Fibroblast of lung (primary cell): Measurements from ENCODE around the gene PRKAG2. TPM values are rescaled to one million over a fixed set of nuclear protein-coding genes. Genes with fewer than 3 reads are reported as not detected.

ENCODE experiments used
- DNase-seq, 2 donors: peaks; one replicate each; pipeline versions ENCODE4 v3.0.0 to v3.0.0-alpha.2; 2010; ENCODE audit warnings: low read depth in 2 of 2
- H2AFZ ChIP-seq: 2 replicates; pipeline ENCODE4 v1.5.1; 2012; ENCODE audit warnings: low read length, control low read depth, inconsistent platforms
- H3K27ac ChIP-seq: 2 replicates; pipeline ENCODE4 v1.5.1; 2011; ENCODE audit warnings: low read length, control low read depth; ENCODE audit not compliant: insufficient read depth
- H3K27me3 ChIP-seq: 2 replicates; pipeline ENCODE4 v1.5.1; 2011; ENCODE audit warnings: mild to moderate bottlenecking, low read length; ENCODE audit not compliant: control insufficient read depth, insufficient read depth
- H3K36me3 ChIP-seq: 2 replicates; pipeline ENCODE4 v1.5.1; 2011; ENCODE audit warnings: low read length; ENCODE audit not compliant: control insufficient read depth, insufficient read depth
- H3K4me1 ChIP-seq: 2 replicates; pipeline ENCODE4 v1.5.1; 2011; ENCODE audit warnings: low read length; ENCODE audit not compliant: control insufficient read depth, insufficient read depth; ENCODE audit errors: extremely low read depth
- H3K4me2 ChIP-seq: 2 replicates; pipeline ENCODE4 v1.5.1; 2011; ENCODE audit warnings: low read length, control low read depth; ENCODE audit not compliant: insufficient read depth; ENCODE audit errors: extremely low read depth
- H3K4me3 ChIP-seq, 4 experiments: fragments of 200-600 bp in 1 of 4; sonication (generic) in 1 of 4; replicated peaks in 1 of 4; 2 replicates each; pipeline ENCODE4 v1.5.1; 2011 to 2016; ENCODE audit warnings: low read length in 4 of 4, low read depth in 3 of 4, mild to moderate bottlenecking in 3 of 4, control low read depth in 2 of 4, inconsistent platforms in 1 of 4, mixed read lengths in 1 of 4; ENCODE audit not compliant: insufficient read depth in 1 of 4; ENCODE audit errors: control extremely low read depth in 1 of 4
- H3K79me2 ChIP-seq: 2 replicates; pipeline ENCODE4 v1.5.1; 2012; ENCODE audit warnings: mild to moderate bottlenecking, low read length, inconsistent platforms; ENCODE audit not compliant: control insufficient read depth, insufficient read depth
- H3K9ac ChIP-seq: 2 replicates; pipeline ENCODE4 v1.5.1; 2011; ENCODE audit warnings: mild to moderate bottlenecking, low read length, control low read depth; ENCODE audit not compliant: insufficient read depth
- H3K9me3 ChIP-seq: 2 replicates; pipeline ENCODE4 v1.5.1; 2012; ENCODE audit warnings: low read depth, low read length; ENCODE audit not compliant: control insufficient read depth, insufficient read depth
- H4K20me1 ChIP-seq: 2 replicates; pipeline ENCODE4 v1.5.1; 2011; ENCODE audit warnings: low read length; ENCODE audit not compliant: control insufficient read depth, insufficient read depth; ENCODE audit errors: extremely low read depth
- CTCF ChIP-seq, 2 donors: IDR thresholded peaks in 1 of 2; conservative IDR thresholded peaks in 1 of 2; 1 replicate in 1 of 2; 2 replicates in 1 of 2; pipeline ENCODE4 v1.5.1; 2011 to 2012; ENCODE audit warnings: low read length in 2 of 2, control low read depth in 1 of 2, inconsistent platforms in 1 of 2, low read depth in 1 of 2, mild to moderate bottlenecking in 1 of 2
- EZH2 ChIP-seq: IDR thresholded peaks from 2 replicates; pipeline ENCODE4 v1.5.1; 2012; ENCODE audit warnings: low read length, control low read depth, mild to moderate bottlenecking; ENCODE audit errors: missing control alignments
- polyA plus RNA-seq, 2 donors: library from polyadenylated mRNA; depleted of rRNA in 1 of 2; stranded (reverse) in 1 of 2; unstranded in 1 of 2; fragments of >200 nt; gene quantifications; 2 replicates each; pipeline ENCODE4 v1.2.1, GENCODE V29; 2011 to 2012; ENCODE audit warnings: missing spikeins in 1 of 2
- total RNA-seq: library from RNA; depleted of rRNA; stranded (reverse); fragments of >200 nt; gene quantifications from 2 replicates; pipeline ENCODE4 v1.2.1, GENCODE V29; 2014

Gene PRKAG2
- total and polyA plus RNA-seq, 2 donors (not counting 1 experiment from before 2014, with no cell fraction given) = 11.9 to 56.7 TPM

DNA sequence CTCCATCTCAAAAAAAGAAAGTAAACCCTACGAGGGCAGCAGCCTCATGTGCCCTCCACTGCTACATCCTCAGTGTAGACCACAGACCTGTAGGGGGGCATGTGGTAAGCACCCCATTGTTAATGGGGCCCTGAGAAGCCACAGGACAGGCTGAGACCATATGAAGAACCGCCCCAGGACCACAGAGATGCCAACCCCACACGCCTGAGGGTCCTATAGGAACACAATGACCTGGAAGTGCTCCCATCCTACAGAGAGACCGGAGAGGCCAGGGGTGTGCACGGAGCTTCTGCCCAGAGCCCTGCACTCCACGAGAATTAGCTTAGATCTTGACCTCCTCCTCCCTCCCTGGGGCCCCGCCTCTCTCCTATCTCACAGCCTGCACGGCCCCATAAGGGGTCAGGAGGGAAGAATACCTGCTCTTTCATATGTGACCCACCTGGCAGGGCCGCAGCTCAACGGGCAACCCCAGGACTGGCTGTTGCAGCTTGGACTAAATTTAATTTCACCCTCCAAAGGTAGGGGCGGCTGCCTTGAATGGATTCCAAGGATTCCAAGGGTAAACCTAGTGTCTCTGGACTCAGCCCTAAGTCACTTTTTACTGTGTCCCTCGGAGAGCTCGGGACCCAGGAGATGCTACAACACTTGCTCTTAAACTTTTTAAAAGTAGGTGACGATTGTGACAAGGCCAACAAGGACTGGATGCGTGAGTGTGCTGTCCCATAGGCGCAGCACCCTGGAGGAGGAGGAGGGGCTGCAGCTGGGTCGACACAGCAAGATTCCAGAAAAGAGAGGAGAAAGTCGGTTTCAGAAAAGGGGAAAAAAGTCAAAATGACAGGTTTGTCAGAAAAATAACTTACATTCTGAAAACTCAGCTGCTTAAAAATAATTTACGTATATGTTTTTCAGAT lies 24.2 kb downstream of the PRKAG2 start:
- no peaks in the 10 kb centered on the region for H3K79me2 ChIP-seq
- no peak overlapping the region for H3K4me3 ChIP-seq
- H3K4me2 ChIP-seq = no peak overlapping the region
- DNase-seq = no peak
- H4K20me1 ChIP-seq = no peaks in the 10 kb centered on the region
- H3K9ac ChIP-seq = no peak overlapping the region
- H3K27me3 ChIP-seq = peaks cover 3% of the 10 kb centered on the region
- H3K27ac ChIP-seq = no peak overlapping the region
- TF ChIP-seq EZH2 (no peak), CTCF (conservative IDR thresholded peaks at IDR 0.05 in 1 of 2, IDR thresholded peaks at IDR 0.05 in 1 of 2; ENCODE audit: low read depth in 1 of 2, low read length in 2 of 2) (no peak)
- H2AFZ ChIP-seq = no peak overlapping the region
- no peaks in the 10 kb centered on the region for H3K4me1 ChIP-seq
- no peaks in the 10 kb centered on the region for H3K36me3 ChIP-seq
- no peaks in the 10 kb centered on the region for H3K9me3 ChIP-seq

DNA sequence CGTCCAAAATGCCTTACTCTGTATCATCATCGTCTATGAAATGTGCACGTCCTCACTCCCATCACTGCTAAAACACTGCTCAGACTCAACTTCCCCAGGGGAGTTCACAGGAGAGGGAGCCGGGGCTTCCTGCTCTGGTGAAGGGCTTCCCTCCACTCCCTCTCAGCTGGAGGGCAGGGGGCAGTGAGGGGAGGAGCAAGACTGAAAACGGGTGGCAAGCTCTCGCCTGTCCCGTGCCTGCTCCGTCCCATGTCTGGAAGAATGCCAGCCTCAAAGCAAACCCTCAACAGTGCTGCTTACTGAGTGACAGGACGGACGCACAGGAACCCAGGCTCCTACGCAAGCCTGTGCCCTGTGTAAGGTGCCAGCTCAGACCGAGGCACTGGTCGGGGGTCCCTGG lies 25.1 kb downstream of the PRKAG2 start:
- no peak for DNase-seq
- no peak overlapping the region for H2AFZ ChIP-seq
- no peak overlapping the region for H3K27ac ChIP-seq
- H4K20me1 ChIP-seq = no peaks in the 10 kb centered on the region
- peaks cover 3% of the 10 kb centered on the region for H3K27me3 ChIP-seq
- H3K36me3 ChIP-seq = no peaks in the 10 kb centered on the region
- peak overlapping the region; percentile 59 for H3K4me2 ChIP-seq
- no peak for TF ChIP-seq CTCF (conservative IDR thresholded peaks at IDR 0.05 in 1 of 2, IDR thresholded peaks at IDR 0.05 in 1 of 2; ENCODE audit: low read depth in 1 of 2, low read length in 2 of 2)
- TF ChIP-seq EZH2 = no peak
- H3K79me2 ChIP-seq = no peaks in the 10 kb centered on the region
- H3K4me3 ChIP-seq = peak overlapping the region in 1 of 4 experiments; percentile 20
- H3K9ac ChIP-seq = no peak overlapping the region
- no peaks in the 10 kb centered on the region for H3K9me3 ChIP-seq
- H3K4me1 ChIP-seq = no peaks in the 10 kb centered on the region

DNA sequence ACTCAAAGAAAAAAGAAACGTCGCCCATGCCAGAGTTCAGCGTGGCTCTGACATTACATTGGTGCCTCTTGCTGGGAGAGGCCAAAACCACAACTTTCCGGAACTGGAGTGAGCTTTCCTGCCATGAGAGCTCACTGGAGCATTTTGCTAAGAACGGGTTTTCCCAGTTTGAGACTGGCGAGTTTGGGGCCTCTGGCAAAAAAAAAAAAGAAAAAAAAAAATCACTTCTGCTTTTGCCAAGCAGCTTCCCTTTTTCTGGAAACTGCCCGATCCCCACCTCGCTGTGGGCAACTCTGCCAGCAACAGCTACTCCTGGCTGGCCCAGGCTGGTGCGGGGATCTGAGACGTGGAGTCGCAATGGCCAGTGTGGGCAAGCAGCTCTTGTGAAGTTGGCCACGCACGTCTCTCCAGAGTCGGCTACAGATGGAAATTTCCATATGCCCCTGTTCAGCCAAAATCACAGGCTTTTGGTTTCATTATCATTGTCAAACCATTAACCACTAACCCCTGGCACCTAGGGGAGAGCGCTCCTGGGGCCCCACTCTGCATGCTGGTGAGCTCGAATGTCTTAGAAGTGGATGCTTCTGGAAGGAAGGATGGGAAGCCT lies 25.7 kb downstream of the PRKAG2 start:
- Histone ChIP-seq H3K4me3 (peak overlapping the region in 1 of 4 experiments; percentile 20), H3K27ac (no peak overlapping the region), H3K4me2 (peak overlapping the region; percentile 59), H3K9me3 (no peaks in the 10 kb centered on the region), H2AFZ (no peak overlapping the region), H4K20me1 (no peaks in the 10 kb centered on the region), H3K27me3 (peaks cover 3% of the 10 kb centered on the region), H3K36me3 (no peaks in the 10 kb centered on the region), H3K9ac (no peak overlapping the region), H3K79me2 (no peaks in the 10 kb centered on the region), H3K4me1 (no peaks in the 10 kb centered on the region)
- TF ChIP-seq CTCF (conservative IDR thresholded peaks at IDR 0.05 in 1 of 2, IDR thresholded peaks at IDR 0.05 in 1 of 2; ENCODE audit: low read depth in 1 of 2, low read length in 2 of 2) (no peak), EZH2 (no peak)
- DNase-seq = no peak
